Left hindlimb (tissue), 1 donor: ENCODE data around the gene IDS.
"Not testable (repeated sequence)": the region's sequence is repeated elsewhere in the genome, so short reads cannot be mapped to it uniquely, and the experiment has no call there.

Experiments
- DNase-seq: peaks from one replicate; pipeline ENCODE4 v3.0.0-alpha.2; 2018

IDS gene

DNA sequence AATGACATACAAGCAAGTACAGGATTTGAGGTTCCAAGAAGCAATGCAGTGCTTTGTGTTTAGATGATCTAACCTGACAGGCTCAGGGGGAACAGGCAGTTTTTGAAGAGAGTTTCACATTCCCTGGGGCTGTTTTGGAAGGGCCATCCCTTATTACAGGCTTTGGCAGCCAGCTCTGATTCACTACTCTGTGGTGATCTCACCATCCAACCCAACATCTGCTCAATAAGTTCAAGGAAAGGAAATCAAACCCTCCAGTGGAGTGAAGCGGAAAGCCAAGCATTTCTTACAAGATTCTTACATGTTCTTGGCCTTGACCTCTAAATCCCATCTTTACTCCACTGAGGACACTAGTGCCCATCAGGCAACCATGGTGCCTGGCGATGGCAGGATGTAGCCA, 7.5 kb downstream of the IDS start:
- no peak for DNase-seq

DNA sequence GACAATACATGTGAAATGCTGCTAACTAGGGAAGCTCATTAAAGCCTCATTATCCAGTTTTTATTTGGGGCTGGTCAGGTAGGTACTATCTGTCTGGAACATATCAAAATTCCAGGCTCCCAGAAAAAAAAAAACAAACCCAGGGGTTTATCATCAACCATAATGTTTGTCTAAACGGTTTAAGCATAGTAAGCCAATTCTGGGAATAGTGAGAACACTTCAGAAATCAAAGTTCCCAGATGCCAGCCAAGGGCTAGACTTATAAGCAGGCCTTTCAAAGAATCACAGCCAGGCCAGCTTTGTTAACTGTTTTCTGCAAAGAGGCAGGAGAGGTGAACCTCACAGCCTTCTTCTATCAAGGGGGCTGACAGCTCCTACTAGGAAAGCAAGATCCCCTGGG, 8.1 kb downstream of the IDS start:
- no peak for DNase-seq

GRCh38 chrX:149495573-149496071, 9.5 kb downstream of the IDS start:
- no peak for DNase-seq

- DNase-seq = no peak
These were observed 10.1 kb downstream of the IDS start for GRCh38 chrX:149494844-149495565.

GRCh38 chrX:149493567-149494562, 11.2 kb downstream of the IDS start:
- DNase-seq = no peak

DNA sequence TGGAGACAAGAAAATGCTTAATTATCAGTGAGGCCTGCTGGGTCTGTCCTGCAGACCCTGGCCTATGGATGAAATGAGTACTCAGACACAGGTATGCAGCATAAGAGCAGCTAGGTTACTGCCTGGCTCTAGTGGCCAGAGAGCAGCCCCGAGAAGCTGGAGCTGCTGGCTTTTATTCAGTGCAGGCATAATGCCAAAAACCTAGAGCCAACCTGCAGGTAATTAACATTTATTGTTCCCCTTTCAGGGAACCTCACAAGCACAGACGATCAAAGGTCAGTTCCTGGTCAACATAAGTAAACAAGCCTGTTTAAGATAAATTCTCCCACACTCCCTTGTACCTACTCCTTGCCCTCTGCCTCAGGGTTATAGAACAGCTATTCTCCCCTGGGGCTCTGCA, 13.3 kb downstream of the IDS start:
- DNase-seq = no peak

DNA sequence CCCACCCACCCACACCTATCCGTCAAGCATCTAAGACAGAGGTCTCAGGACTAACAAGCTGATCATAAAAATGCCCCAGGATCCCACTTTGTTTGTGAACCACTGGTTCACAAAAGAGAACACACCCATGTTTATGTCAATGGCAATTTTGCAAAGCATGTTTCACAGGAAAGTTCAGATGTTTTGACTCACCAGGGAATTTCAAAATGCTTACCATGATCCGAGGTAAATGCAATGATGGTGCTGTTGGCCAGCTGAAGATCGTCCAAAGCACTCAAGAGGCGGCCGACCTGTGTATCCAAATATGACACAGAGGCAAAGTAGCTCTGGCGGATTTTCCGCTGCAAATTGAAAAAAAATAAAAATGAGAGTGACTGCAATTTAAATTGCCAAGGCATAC, 15.0 kb downstream of the IDS start:
- DNase-seq = no peak

DNA sequence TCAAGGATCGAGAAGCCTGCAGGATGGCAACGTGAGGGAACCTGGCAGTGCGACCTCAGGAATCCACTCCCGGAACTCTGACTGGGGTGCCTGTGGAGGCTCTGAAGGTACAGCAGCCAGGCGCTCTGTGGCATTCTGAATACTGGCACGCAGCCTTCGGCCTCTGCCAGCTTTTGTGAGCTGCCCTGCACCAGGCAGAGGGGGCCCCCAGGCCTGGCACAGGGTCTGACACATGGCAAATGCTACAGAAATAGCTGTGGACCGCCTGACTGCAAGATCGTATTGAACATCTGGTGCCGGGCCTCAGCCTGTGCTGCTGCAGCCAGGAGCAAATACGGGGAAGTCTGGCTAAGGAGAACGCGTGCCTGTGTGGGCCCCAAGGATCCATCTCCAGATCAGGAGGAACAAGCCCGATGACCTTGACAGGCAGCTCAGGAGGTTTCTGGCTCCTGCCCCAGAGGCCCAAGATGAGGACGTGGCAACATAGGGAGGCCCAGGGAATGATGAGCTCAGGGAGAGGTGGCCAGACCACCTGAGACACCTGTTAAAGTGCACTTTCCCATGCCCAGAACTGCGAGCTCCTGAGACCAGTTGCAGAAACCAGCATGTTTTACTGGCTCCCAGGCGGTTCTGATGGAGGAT, 16.6 kb downstream of the IDS start:
- DNase-seq = not testable (repeated sequence)

- not testable (repeated sequence) for DNase-seq
These were observed 17.1 kb downstream of the IDS start for GRCh38 chrX:149488008-149488407.

DNA sequence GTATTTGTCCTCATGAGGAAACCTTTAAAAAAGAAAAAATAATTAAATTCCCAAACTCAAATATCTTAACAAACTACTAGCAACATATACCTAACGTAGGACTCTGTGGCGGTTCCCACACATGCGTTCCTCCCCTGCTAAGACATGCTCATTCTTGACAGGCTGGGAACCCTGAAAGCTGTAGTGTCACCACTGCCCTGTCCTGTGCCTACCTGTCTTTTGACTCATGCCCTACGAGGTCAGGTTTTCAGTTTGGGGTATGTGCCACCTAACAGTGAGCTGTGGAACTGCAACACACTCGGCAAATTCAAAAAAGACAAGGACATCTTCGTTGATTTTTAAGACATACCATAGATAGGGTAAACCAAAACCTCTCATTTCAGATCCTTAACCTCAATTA, 17.8 kb downstream of the IDS start:
- DNase-seq = no peak

- no peak for DNase-seq
These were observed 28.6 kb downstream of the IDS start for GRCh38 chrX:149476513-149476912.

GRCh38 chrX:149473966-149474365, 31.1 kb downstream of the IDS start:
- no peak for DNase-seq

- DNase-seq = no peak
These were observed 32.0 kb downstream of the IDS start for GRCh38 chrX:149473092-149473491.

GRCh38 chrX:149472625-149473024, 32.5 kb downstream of the IDS start:
- no peak for DNase-seq

DNA sequence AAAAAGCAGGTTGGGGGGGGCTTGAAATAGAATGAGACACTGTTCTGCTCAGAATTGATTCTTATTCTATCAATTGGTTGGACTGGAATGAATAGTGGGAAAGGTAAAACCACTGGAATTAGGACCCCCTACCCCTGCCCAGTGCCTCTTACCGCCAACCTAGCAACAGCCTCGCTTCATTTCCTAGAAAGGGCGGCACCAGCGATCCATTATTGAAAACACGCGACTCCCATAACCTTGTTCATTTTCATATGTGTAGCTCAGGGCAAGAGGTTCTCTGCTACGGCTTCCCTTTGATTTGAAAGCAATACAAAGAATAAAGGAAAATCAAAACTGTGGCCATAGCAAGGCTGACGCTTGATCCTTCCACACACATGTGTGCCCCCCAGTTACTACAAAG, 33.7 kb downstream of the IDS start:
- DNase-seq = no peak

GRCh38 chrX:149470955-149471354, 34.2 kb downstream of the IDS start:
- DNase-seq = peak; percentile 85

- DNase-seq = no peak
These were observed 35.7 kb downstream of the IDS start for GRCh38 chrX:149469406-149469805.

DNA sequence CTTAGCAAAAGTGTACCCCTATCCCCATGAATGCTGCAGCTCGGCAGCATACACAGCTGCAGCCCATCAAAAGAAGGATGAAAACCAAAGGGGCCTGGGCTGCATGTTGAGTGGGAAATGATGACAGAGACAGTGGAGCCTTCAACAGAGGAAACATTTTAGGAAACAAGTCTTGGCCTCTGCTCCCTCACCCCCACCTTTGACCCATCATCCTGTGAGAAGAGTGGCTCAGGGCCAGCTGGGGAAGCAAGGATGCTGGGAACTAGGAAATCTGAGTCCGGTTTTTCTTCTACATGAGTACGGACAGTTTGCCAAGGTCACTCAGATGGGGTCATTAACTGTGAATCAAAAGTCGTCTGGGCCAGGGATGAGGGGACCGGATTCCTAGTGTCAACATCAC, 37.2 kb downstream of the IDS start:
- no peak for DNase-seq

- DNase-seq = no peak
These were observed 37.6 kb downstream of the IDS start for GRCh38 chrX:149467461-149467860.

GRCh38 chrX:149462849-149463248, 42.3 kb downstream of the IDS start:
- DNase-seq = no peak

DNA sequence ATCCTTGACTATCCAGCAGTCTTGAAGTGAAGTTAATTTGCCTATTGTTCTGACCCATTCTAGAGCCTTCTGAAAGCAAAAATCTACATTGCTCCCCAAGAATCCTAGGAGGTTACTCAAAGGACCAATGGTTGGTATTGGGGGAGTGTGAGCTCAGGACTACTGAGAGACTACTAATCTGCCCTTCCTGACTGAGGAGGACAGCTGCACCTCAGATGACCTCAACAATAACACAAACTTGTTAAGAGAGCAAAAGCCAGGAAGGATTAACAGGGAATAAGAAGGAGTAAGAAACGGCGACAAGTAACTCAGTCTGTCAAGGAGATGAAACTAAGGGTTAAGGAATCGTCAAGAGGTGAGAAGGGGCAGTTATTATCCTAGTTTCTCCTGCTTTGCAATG, 43.4 kb downstream of the IDS start:
- DNase-seq = no peak

DNA sequence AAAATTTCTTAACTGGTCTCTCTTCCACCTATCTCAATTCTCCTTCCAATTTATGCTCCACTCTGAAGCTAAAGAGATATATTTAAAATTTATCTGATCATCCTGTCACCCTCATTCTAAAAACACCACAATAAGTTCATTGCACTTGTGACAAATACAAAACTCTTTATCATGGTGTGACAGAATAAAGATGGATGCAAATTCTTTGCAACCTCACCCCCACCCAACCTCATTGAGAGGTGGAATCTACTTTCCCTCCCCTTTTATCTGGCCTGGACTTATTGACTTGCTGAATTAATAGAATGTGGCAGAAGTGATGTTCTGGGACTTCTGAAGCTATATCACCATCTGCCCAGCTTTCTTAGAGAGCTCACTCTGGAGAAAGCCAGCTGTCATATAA, 46.5 kb downstream of the IDS start:
- DNase-seq = no peak

DNA sequence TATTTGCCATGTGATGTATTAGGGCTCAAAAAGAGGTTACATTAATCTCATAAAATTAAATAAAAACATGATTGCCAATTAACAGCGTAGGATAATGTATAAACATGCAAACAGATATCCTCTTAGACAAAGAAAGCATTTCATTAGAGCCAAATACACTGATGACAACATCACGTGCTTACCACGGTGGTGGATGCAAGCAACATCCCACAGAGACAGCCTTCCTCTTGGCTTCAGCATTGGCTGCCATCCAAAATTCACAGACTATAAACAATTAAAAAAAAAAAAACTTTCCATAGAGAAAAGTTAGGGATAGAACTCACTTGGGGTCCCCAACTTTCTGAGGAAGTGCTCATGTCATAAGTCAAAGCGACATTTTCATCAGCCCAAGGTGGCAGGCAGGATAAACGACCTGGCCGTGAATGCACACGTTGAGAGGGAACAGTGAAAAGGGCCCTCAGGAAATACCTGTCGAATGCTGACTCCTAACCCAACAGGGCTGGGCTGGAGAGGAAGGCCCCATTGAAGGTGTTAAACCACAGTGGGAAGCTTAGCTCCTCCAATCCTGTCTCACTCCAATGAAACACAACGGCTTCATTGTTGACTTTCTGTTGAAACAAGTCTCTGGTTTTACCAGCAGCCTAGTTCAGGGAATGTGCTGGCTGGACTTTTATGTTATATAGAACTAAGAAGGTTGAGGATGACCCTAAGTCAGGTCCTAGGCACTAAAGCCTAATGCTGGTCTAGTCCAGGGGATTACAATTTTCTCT, 48.4 kb downstream of the IDS start:
- peak; percentile 30 for DNase-seq
